GM19438 (cell line): Measurements from ENCODE around the gene IRX4.

ENCODE experiments used
- ATAC-seq: cut with Tn5 transposase; IDR thresholded peaks from one replicate; pipeline ENCODE4 v1.9.1; 2021; ENCODE audit warnings: low read depth; ENCODE audit not compliant: unreplicated experiment

IRX4 gene

DNA sequence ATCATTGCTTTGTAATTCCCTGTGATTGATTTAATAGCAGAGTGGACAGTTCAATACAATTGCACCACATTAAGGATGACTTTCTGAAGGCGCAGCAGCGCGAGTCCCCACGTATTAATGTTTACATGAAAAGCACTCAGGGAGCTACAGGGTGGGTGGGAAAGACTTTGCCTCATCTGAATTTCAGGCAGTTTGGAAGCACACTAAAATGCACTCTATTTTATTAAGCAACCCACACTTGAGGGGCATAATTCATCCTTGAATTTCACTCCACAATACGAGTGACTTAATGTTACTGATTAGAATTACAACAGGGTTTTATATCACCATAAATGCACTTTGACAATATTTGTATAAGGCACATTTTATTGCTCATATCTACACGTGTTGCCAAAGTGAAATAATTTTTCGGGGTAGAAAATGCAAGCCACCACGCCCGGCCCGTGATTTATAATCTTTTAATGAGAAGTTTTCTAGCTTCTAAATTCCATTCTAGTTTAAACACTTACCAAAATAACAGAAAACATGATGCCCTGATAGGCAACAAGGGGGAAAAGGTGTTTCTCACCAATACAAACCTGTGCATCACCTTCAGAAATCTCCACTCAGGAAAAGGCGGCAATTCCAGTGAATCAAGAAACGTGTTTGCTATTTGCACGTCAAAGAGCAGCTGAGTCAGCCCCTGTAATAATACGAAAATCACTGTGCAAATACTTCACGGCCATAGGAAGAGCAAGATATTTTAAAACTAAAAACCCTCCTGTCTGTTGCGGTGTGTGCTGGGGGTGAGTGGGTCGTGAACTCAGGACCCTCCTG, 40.5 kb downstream of the IRX4 start:
- no peak for ATAC-seq

- ATAC-seq = no peak
These were observed 41.8 kb downstream of the IRX4 start for GRCh38 chr5:1840741-1841521.

- no peak for ATAC-seq
These were observed 42.6 kb downstream of the IRX4 start for GRCh38 chr5:1840071-1840547.

- no peak for ATAC-seq
These were observed 44.7 kb downstream of the IRX4 start for GRCh38 chr5:1838013-1838412.

GRCh38 chr5:1836891-1837880, 45.5 kb downstream of the IRX4 start:
- ATAC-seq = no peak

- no peak for ATAC-seq
These were observed 46.4 kb downstream of the IRX4 start for GRCh38 chr5:1836176-1836890.

GRCh38 chr5:1835431-1835830, 47.3 kb downstream of the IRX4 start:
- ATAC-seq = no peak

DNA sequence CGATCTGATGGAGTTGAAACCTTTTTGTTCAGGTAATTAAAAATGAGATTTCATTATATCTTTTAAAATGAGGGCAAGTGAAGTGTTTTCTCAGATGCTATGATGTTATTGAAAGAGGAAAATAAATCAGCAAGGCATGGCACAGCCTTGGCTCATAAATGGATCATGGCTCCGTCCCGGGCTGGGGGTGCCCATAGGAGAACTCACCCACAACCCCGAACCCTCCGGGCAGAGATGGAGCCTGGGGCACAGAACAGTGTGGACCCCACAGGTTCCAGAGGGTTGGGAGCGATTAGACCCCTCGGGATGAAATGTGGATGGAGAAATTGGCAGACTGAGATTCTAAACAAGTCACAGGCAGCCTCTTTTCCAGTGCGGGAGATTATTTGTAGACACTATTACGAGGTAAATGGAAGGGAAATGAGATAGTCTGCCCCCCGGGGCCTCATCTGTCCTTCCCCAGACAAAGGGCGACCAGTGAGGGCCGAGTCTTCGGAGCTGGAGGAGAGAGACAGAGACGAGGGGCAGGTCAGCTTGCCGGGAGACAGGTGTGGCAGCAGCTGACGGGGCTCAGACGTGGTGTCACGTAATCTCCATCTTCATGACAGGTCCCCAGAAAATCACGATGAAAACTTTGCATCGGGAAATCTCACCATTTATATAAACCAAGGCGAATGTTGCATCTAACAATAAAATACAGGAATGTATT, 47.9 kb downstream of the IRX4 start:
- ATAC-seq = no peak

- ATAC-seq = no peak
These were observed 48.6 kb downstream of the IRX4 start for GRCh38 chr5:1834022-1834551.

DNA sequence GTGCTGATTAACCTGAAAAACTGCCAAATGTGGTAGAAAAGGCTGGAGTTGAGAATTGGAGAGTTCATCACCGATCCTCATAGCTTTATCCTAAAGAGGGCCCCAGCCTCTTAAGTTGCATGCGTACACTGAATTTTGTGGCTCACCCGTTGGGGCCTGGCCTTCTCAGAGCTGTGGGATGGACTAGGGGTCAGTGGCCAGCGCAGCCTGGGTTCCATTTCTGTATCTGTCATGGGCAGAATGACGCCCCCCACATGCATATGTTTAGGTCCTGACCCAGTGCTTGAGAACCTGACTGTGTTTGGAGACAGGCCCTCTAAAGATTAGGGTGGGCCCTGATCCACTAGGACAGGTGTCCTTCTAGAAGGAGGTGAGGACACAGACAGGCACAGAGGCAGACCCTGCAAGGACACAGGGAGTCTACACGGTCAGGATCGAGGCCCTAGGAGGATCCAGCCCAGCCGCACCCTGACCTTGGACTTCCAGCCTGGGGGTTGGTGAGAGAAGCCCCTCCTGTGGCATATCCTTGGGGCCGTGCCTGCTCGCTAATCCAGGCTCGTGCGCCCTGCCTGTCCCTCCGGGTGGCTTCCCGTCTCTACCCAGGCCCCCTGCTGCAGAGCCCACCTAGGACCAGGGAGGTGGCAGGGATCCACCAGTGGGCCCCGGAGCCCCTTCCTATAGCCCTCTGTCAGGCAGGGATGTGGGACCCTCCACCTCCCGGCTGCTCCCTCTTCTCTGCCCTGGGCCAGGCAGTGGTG, 49.3 kb downstream of the IRX4 start:
- no peak for ATAC-seq

DNA sequence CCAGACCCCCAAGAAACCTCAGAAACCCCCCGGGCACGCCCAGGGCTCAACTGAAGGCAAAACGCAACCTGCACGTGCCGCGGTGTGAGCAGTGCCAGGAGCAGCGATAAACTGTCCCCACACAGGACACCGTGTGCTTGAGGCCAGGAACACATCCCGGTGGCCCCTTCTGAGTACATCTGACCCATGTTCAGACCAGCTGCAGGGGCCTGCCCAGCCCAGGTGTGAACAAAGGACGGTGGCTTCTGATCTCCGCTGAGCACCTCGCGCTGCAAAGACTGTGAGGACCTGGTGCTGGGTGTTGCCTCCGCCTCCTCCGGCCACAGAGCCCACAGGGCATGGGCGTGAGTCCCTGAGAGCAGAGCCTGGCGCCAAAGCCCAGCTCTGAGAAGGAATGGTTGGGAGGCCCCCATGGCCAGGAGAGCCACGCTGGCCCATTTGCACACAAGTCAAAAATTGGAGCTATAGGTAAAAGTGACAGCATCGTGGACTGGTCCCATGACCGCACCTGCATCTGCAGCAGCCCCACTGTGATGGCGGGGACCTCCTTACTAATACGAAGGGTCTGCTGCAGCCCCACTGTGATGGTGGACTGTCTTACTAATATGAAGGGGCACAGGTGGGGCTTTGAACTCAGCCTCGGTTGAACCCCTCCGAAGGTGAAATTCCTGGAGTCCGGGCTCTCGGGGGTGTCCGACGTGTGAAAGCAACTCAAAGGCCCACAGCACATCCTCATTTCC, 50.0 kb downstream of the IRX4 start:
- ATAC-seq = no peak

DNA sequence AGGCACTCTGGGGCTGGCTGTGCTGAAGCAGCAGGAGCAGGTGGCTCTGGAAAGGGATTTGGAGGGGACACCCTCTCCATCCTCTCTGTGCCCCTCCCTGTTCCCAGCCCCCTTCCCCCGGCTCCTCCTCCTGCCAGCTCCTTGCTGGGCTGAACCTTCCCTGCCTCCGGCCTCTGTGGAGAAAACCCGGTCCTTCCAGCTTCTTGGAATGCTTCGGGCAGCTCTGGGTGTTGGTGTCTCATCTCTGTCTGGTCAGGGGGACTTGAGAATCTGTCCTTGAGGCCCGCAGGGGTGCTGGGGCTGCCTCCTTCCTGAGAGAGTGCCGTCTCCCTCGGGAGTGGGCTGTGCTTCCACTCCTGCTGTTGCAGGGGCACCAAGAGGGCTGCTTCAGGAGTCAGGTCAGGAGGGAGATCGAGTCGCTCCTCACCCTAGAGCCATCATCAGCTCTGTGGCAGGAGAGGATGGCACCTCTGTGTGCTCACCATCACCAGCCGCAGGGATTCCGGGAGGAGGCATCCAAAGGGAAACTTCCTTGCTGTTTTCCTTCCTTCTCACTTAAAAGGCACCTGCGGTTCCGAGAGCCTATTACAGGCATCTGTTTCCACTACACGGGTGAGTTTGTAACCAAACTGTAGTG, 50.9 kb downstream of the IRX4 start:
- no peak for ATAC-seq

GRCh38 chr5:1831257-1831656, 51.5 kb downstream of the IRX4 start:
- ATAC-seq = no peak

GRCh38 chr5:1830571-1831228, 52.0 kb downstream of the IRX4 start:
- ATAC-seq = no peak

DNA sequence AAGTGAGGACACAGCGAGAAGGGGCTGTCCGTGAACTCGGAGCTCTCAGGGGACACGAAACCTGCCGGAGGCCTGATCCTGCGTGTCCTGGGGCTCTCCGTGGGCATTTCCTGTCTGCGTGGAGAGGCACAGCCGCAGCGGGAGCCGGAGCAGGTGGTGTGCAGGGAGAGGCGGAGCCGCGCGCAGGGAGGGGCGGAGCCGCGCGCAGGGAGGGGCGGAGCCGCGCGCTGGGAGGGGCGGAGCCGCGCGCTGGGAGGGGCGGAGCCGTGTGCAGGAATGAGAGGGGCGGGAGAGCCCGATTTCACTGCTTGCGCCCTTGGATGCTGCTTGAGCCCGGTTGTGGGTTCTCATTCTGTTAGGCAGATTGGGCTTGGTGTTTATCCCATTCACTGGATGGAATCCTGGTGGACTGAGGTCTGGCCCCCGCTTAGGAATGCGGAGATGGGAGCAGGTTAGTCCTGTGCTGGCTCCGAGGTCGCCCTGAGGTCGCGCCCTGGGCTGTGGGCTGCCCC, 54.8 kb downstream of the IRX4 start:
- ATAC-seq = peak; percentile 91
